CD14-positive monocyte (primary cell): ENCODE data around the gene RNF217. TPM values are rescaled to one million over a fixed set of nuclear protein-coding genes. Genes with fewer than 3 reads are reported as not detected.
A peak's percentile ranks its signal among the peaks of the same experiment; 100 is the strongest.

ENCODE experiments used
- DNase-seq, 3 donors: peaks; one replicate each; pipeline ENCODE4 v3.0.0-alpha.2; 2011 to 2022
- H2AFZ ChIP-seq: 2 replicates; pipeline ENCODE4 v1.6.0; 2012; ENCODE audit warnings: mild to moderate bottlenecking, low read depth, low read length, inconsistent platforms; ENCODE audit not compliant: insufficient read depth, poor library complexity, severe bottlenecking
- H3K27ac ChIP-seq, 2 donors: 1 replicate in 1 of 2; 2 replicates in 1 of 2; pipeline ENCODE4 v1.5.1; 2012 to 2013; ENCODE audit warnings: low read length in 2 of 2, control low read depth in 1 of 2, inconsistent platforms in 1 of 2, low read depth in 1 of 2, mild to moderate bottlenecking in 1 of 2
- H3K27me3 ChIP-seq, 2 donors: one replicate each; pipeline versions ENCODE4 v1.6.0 to v1.6.1; 2011 to 2013; ENCODE audit warnings: low read length in 2 of 2; ENCODE audit not compliant: control insufficient read depth in 2 of 2, insufficient read depth in 2 of 2
- H3K36me3 ChIP-seq, 2 donors: replicated peaks in 1 of 2; 1 replicate in 1 of 2; 2 replicates in 1 of 2; pipeline versions ENCODE4 v1.5.1 to v1.6.1; 2012 to 2013; ENCODE audit warnings: low read length in 2 of 2, control low read depth in 1 of 2, inconsistent platforms in 1 of 2, mild to moderate bottlenecking in 1 of 2; ENCODE audit not compliant: insufficient read depth in 2 of 2, control insufficient read depth in 1 of 2
- H3K4me1 ChIP-seq, 2 donors: 1 replicate in 1 of 2; 2 replicates in 1 of 2; pipeline versions ENCODE4 v1.5.1 to v1.6.1; 2012 to 2013; ENCODE audit warnings: low read length in 2 of 2, control low read depth in 1 of 2, inconsistent platforms in 1 of 2, mild to moderate bottlenecking in 1 of 2, moderate library complexity in 1 of 2; ENCODE audit not compliant: insufficient read depth in 2 of 2, control insufficient read depth in 1 of 2
- H3K4me2 ChIP-seq: replicated peaks from 2 replicates; pipeline ENCODE3; 2012; ENCODE audit warnings: low read length, moderate library complexity, mild to moderate bottlenecking; ENCODE audit not compliant: poor library complexity, severe bottlenecking; ENCODE audit errors: extremely low read depth
- H3K4me3 ChIP-seq, 3 experiments: fragments of 200-600 bp in 1 of 3; sonication (generic) in 1 of 3; replicated peaks in 1 of 3; 1 replicate in 2 of 3; 2 replicates in 1 of 3; pipeline ENCODE4 v1.5.1; 2011 to 2013; ENCODE audit warnings: low read length in 3 of 3, mild to moderate bottlenecking in 3 of 3, control low read depth in 2 of 3, low read depth in 2 of 3, inconsistent platforms in 1 of 3, moderate library complexity in 1 of 3
- H3K79me2 ChIP-seq: 2 replicates; pipeline ENCODE4 v1.6.0; 2012; ENCODE audit warnings: mild to moderate bottlenecking, control low read depth, inconsistent platforms, low read length, moderate library complexity; ENCODE audit not compliant: insufficient read depth
- H3K9ac ChIP-seq: 2 replicates; pipeline ENCODE4 v1.6.0; 2017; ENCODE audit warnings: low read length, mild to moderate bottlenecking; ENCODE audit not compliant: insufficient read depth, poor library complexity, severe bottlenecking
- H3K9me3 ChIP-seq, 2 donors: replicated peaks in 1 of 2; 1 replicate in 1 of 2; 2 replicates in 1 of 2; pipeline versions ENCODE4 v1.5.1 to v1.6.1; 2012 to 2013; ENCODE audit warnings: low read length in 2 of 2, control low read depth in 1 of 2; ENCODE audit not compliant: control insufficient read depth in 1 of 2, insufficient read depth in 1 of 2
- H4K20me1 ChIP-seq: 2 replicates; pipeline ENCODE4 v1.6.0; 2012; ENCODE audit warnings: mild to moderate bottlenecking, low read length, control low read depth, moderate library complexity; ENCODE audit not compliant: insufficient read depth
- H3K27ac Mint-ChIP-seq, 7 donors: one replicate each; pipeline ENCODE4 v1.8.0; 2020; ENCODE audit warnings: mild to moderate bottlenecking in 7 of 7, mixed read lengths in 7 of 7, moderate library complexity in 6 of 7, inconsistent platforms in 2 of 7
- H3K27me3 Mint-ChIP-seq, 3 donors: one replicate each; pipeline ENCODE4 v1.8.0; 2021 to 2022; ENCODE audit warnings: low read depth in 3 of 3, mild to moderate bottlenecking in 3 of 3, mixed read lengths in 3 of 3, moderate library complexity in 3 of 3, inconsistent platforms in 1 of 3
- H3K36me3 Mint-ChIP-seq, 2 donors: one replicate each; pipeline ENCODE4 v1.8.0; 2020; ENCODE audit warnings: mixed read lengths in 2 of 2, inconsistent platforms in 1 of 2, mild to moderate bottlenecking in 1 of 2
- H3K4me1 Mint-ChIP-seq: one replicate; pipeline ENCODE4 v1.8.0; 2020; ENCODE audit warnings: mild to moderate bottlenecking, mixed read lengths
- H3K4me3 Mint-ChIP-seq, 2 donors: one replicate each; pipeline ENCODE4 v1.8.0; 2020; ENCODE audit warnings: mild to moderate bottlenecking in 2 of 2, mixed read lengths in 2 of 2, moderate library complexity in 1 of 2
- H3K9me3 Mint-ChIP-seq, 7 donors: one replicate each; pipeline ENCODE4 v1.8.0; 2020 to 2022; ENCODE audit warnings: mixed read lengths in 7 of 7, mild to moderate bottlenecking in 6 of 7, moderate library complexity in 6 of 7, inconsistent platforms in 2 of 7
- WGBS: methylation state at CpG from one replicate; pipeline ENCODE4 v1.1.5; 2013; ENCODE audit warnings: missing lambda C conversion rate; ENCODE audit not compliant: insufficient coverage; 5-methylcytosine and 5-hydroxymethylcytosine counted together
- intact Hi-C, 2 donors: fragments of 100-400 bp; cut with micrococcal nuclease; formaldehyde crosslinking; loops; one replicate each; pipeline versions ENCODE4 v1.15.0 to v1.15.1; 2023
- polyA plus RNA-seq, 3 donors: library from polyadenylated mRNA; depleted of rRNA in 1 of 3; unstranded in 2 of 3; stranded (reverse) in 1 of 3; fragments of 300-500 nt in 2 of 3; fragments of >200 nt in 1 of 3; fragmentation: Illumina TruSeq in 2 of 3; gene quantifications; 1 replicate in 2 of 3; 2 replicates in 1 of 3; pipeline ENCODE4 v1.2.3, GENCODE V29; 2012 to 2021
- TF ChIP-seq, protein P1 (sequence below): fragments of 200-600 bp; IDR thresholded peaks from one replicate; pipeline ENCODE4 v1.8.0; 2022; ENCODE audit warnings: antibody characterized with exemption, mild to moderate bottlenecking

RNF217 gene
- polyA plus RNA-seq, 3 donors: 2.2 to 11.6 (median 3.3) TPM

DNA sequence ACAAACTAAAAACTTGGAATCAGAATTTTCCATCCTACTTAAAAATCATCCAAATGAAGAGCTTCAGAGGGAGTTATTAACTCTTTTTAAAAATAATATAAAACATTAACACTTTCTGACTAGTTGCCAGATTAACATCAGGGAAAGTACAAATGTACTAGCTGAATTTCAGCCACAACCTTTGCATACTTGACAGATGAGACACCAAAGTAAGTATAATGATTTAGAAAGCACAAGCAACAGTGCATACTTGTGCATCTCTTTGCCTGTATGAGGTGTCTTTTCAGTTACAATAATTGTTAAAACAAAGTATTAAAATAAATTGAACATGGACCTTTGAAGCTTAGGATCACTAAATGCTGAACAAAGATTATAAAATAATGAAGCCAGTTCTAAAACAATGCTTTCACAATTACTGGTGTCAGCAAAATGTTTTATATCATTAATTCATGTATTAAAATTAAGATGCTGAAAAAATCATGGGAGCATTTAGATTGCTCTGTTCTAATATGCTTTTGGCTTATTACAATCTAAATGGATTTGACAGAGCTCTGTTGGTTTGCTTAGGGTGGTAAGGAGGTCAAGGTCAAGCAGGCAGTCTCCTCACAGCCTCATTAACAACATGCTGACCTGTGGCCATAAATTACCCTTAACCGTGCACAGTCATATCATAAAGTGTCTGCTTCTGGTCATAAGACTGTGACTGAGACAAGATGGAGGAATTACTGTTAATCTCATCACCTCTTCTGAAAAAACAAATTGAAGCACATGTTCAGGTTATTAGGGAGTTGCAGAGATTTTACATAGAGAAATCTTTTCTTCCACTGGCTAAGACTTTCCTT is 15.1 kb downstream of the RNF217 start:
- intact Hi-C loops: no loop called here
- Mint-ChIP-seq H3K27ac (no peak overlapping the region), H3K9me3 (peaks cover 10 to 19% (median 16%) of the 10 kb centered on the region in 7 donors), H3K36me3 (peaks cover 41 to 58% of the 10 kb centered on the region in 2 donors), H3K4me3 (no peak overlapping the region), H3K27me3 (no peaks in the 10 kb centered on the region), H3K4me1 (peaks cover 2% of the 10 kb centered on the region)
- TF ChIP-seq, protein P1, sequence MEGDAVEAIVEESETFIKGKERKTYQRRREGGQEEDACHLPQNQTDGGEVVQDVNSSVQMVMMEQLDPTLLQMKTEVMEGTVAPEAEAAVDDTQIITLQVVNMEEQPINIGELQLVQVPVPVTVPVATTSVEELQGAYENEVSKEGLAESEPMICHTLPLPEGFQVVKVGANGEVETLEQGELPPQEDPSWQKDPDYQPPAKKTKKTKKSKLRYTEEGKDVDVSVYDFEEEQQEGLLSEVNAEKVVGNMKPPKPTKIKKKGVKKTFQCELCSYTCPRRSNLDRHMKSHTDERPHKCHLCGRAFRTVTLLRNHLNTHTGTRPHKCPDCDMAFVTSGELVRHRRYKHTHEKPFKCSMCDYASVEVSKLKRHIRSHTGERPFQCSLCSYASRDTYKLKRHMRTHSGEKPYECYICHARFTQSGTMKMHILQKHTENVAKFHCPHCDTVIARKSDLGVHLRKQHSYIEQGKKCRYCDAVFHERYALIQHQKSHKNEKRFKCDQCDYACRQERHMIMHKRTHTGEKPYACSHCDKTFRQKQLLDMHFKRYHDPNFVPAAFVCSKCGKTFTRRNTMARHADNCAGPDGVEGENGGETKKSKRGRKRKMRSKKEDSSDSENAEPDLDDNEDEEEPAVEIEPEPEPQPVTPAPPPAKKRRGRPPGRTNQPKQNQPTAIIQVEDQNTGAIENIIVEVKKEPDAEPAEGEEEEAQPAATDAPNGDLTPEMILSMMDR: no peak
- Histone ChIP-seq H3K4me1 (no peaks in the 10 kb centered on the region), H3K4me2 (no peak overlapping the region), H3K27me3 (no peaks in the 10 kb centered on the region), H3K4me3 (no peak overlapping the region), H3K36me3 (peaks cover 23 to 42% of the 10 kb centered on the region in 2 donors), H2AFZ (no peak overlapping the region), H4K20me1 (peaks cover 3% of the 10 kb centered on the region), H3K9me3 (peaks cover 14% of the 10 kb centered on the region in 2 donors), H3K79me2 (peaks cover 21% of the 10 kb centered on the region), H3K27ac (no peak overlapping the region), H3K9ac (no peak overlapping the region)
- no CpG with 5 or more reads among the region's 1 CpG for WGBS
- no peak for DNase-seq

DNA sequence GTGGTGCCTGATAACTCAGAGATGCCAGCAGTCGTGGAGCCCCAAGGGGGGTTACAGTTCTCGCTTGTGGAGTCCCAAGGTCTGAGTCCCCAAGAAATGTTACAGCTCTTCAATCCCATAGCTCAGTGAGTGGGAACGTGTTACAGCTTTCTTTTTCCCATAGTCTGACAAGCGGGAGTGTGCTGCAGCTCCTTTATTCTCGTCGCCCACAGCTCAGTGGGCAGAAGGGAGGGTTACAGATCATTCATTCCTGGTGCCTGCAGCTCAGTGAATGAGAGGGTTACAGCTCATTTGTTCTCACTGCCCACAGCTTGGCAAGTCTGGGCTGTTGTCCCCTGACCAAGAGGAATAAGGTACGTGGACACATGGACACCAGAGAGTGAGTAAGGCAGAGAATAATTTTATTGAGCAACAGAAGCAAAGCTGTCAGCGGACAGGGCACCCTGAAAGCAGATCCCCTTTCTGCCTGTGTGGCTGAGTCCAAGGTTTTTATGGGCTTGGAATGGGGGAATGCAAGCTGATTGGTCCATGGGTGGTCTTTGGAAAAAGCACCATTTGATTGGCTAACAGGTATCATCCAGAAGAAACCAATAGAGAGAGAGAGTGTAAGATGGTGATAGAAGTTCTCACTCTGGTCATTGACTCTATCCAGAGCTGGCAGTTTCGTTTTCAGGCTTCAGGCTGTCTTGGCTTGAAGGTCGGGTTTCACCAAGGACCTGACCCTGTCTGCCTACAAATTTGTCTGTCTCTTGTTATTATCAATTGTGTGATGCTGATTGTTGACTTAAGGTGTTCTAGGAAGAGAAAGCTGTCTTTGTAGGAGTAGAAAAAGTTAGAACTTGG is 16.4 kb downstream of the RNF217 start:
- no peaks in the 10 kb centered on the region for H3K27me3 Mint-ChIP-seq
- Histone ChIP-seq H4K20me1 (peaks cover 6% of the 10 kb centered on the region), H3K9me3 (peaks cover 14% of the 10 kb centered on the region in 2 donors), H3K4me3 (no peak overlapping the region), H3K27ac (no peak overlapping the region), H2AFZ (no peak overlapping the region), H3K79me2 (peaks cover 21% of the 10 kb centered on the region), H3K4me1 (no peaks in the 10 kb centered on the region), H3K4me2 (no peak overlapping the region), H3K9ac (no peak overlapping the region), H3K27me3 (no peaks in the 10 kb centered on the region), H3K36me3 (peaks cover 20 to 28% of the 10 kb centered on the region in 2 donors)
- H3K27ac Mint-ChIP-seq: peak overlapping the region in 2 of 7 donors; percentile 1 to 6
- intact Hi-C loops: no loop called here
- H3K36me3 Mint-ChIP-seq: peaks cover 33 to 49% of the 10 kb centered on the region in 2 donors
- WGBS: 93% methylated on average over 7 of the region's 10 CpGs
- H3K4me1 Mint-ChIP-seq: peaks cover 2% of the 10 kb centered on the region
- TF ChIP-seq, protein P1: no peak
- no peak overlapping the region for H3K4me3 Mint-ChIP-seq
- peaks cover 10 to 19% (median 16%) of the 10 kb centered on the region in 7 donors for H3K9me3 Mint-ChIP-seq
- DNase-seq: no peak
